ENCODE measurements around the gene PRKCZ. TPM values are rescaled to one million over a fixed set of nuclear protein-coding genes. Genes with fewer than 3 reads are reported as not detected.

PRKCZ gene
- total RNA-seq, 1 donor from 2014 or later = 120 TPM

DNA sequence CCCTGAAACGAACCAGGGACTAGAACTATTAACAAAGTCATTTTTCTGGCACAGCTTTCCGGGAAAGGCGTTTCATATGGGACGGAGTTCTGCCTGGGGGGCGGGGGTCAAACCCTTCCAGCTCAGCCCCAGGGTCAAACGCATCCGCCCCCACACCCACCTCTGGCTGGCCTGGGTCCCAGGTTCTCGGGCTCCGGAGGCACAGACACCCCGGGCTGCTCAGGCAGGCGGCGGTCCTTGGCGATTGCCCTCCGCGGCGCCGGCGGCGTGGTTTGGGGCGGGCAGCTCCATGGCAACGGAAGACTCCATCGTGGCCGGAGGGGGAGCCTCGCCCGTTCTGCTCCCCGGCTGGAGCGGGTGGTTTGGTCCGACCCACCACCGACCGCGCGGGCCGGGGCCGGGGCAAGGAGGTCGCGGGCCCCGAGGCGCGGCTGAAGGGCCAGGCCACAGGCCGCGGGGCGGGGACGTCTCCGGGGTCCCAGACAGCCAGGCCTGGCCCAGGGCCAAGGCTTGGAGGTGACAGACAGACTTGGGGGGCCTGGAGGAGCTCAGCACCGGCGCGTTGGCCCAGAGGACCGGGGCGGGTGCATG is 46.6 kb upstream of the PRKCZ start, which contains the start of gene CFAP74:
Gene CFAP74, minus strand, starts transcription at position 246 of the 591 bp plus-strand sequence. CDS start 12,830 bp downstream, outside the sequence.
- H3K27me3 Mint-ChIP-seq (ENCODE audit: unreplicated experiment) = no peaks in the 10 kb centered on the region
- TF ChIP-seq, protein P1, sequence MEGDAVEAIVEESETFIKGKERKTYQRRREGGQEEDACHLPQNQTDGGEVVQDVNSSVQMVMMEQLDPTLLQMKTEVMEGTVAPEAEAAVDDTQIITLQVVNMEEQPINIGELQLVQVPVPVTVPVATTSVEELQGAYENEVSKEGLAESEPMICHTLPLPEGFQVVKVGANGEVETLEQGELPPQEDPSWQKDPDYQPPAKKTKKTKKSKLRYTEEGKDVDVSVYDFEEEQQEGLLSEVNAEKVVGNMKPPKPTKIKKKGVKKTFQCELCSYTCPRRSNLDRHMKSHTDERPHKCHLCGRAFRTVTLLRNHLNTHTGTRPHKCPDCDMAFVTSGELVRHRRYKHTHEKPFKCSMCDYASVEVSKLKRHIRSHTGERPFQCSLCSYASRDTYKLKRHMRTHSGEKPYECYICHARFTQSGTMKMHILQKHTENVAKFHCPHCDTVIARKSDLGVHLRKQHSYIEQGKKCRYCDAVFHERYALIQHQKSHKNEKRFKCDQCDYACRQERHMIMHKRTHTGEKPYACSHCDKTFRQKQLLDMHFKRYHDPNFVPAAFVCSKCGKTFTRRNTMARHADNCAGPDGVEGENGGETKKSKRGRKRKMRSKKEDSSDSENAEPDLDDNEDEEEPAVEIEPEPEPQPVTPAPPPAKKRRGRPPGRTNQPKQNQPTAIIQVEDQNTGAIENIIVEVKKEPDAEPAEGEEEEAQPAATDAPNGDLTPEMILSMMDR (IDR thresholded peaks at IDR 0.05; ENCODE audit: partially characterized antibody, unreplicated experiment) = no peak
- H3K4me3 Mint-ChIP-seq (ENCODE audit: unreplicated experiment) = peak within 1 kb of the TSS; percentile 71
- H3K9me3 Mint-ChIP-seq (ENCODE audit: unreplicated experiment) = peaks cover 1% of the 10 kb centered on the region
- H3K27ac Mint-ChIP-seq (ENCODE audit: unreplicated experiment) = no peak within 1 kb of the TSS
- DNase-seq = peak; percentile 89
- peaks cover 2% of the 10 kb centered on the region for H3K4me1 Mint-ChIP-seq (ENCODE audit: low read depth, unreplicated experiment)
- H3K36me3 Mint-ChIP-seq (ENCODE audit: unreplicated experiment) = no peaks in the 10 kb centered on the region

DNA sequence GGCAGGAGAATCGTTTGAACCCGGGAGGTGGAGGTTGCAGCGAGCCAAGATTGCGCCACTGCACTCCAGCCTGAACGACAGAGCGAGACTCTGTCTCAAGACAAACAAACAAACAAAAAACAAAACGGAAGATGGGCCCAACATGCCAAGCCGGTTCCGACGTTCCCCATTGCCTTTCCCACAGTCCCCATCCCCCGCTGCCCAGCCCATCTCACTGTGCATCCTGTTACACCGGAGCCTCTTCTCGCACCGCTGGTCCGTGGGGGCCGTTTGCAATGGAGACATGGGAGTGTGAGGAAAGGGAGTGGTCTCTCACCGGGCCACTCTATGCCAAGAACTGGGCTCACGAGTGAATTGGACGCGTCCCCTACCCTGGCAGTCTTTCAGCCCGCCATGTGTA is 45.4 kb upstream of the PRKCZ start:
- H3K4me3 Mint-ChIP-seq (ENCODE audit: unreplicated experiment) = no peak overlapping the region
- TF ChIP-seq, protein P1 (IDR thresholded peaks at IDR 0.05; ENCODE audit: partially characterized antibody, unreplicated experiment) = no peak
- no peaks in the 10 kb centered on the region for H3K27me3 Mint-ChIP-seq (ENCODE audit: unreplicated experiment)
- peaks cover 1% of the 10 kb centered on the region for H3K9me3 Mint-ChIP-seq (ENCODE audit: unreplicated experiment)
- H3K4me1 Mint-ChIP-seq (ENCODE audit: low read depth, unreplicated experiment) = no peaks in the 10 kb centered on the region
- H3K36me3 Mint-ChIP-seq (ENCODE audit: unreplicated experiment) = no peaks in the 10 kb centered on the region
- H3K27ac Mint-ChIP-seq (ENCODE audit: unreplicated experiment) = no peak overlapping the region
- DNase-seq = no peak

- H3K4me3 Mint-ChIP-seq (ENCODE audit: unreplicated experiment) = no peak overlapping the region
- H3K9me3 Mint-ChIP-seq (ENCODE audit: unreplicated experiment) = no peaks in the 10 kb centered on the region
- no peak for DNase-seq
- H3K27me3 Mint-ChIP-seq (ENCODE audit: unreplicated experiment) = no peaks in the 10 kb centered on the region
- TF ChIP-seq, protein P1 (IDR thresholded peaks at IDR 0.05; ENCODE audit: partially characterized antibody, unreplicated experiment) = no peak
- H3K4me1 Mint-ChIP-seq (ENCODE audit: low read depth, unreplicated experiment) = no peaks in the 10 kb centered on the region
- H3K27ac Mint-ChIP-seq (ENCODE audit: unreplicated experiment) = no peak overlapping the region
- no peaks in the 10 kb centered on the region for H3K36me3 Mint-ChIP-seq (ENCODE audit: unreplicated experiment)
These were observed 40.8 kb upstream of the PRKCZ start for GRCh38 chr1:2009101-2010053.

DNA sequence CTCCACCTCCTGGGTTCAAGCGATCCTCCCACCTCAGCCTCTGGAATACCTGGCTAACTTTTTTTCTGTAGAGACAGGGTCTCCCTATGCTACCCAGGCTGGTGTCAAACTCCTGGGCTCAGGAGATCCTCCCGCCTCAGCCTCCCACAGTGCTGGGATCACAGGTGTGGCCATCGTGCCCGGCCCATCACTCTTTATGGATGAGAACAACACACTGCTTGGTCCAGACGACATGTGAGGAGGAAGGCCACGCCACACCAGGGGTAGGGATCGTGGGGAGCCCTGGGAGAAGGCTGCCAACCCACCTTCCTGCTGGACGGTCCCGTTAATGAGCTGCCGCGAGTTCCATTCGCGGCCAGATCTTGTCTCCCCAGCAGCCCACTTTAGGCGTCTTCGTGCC is 36.0 kb upstream of the PRKCZ start:
- H3K27me3 Mint-ChIP-seq (ENCODE audit: unreplicated experiment) = peaks cover 10% of the 10 kb centered on the region
- no peaks in the 10 kb centered on the region for H3K36me3 Mint-ChIP-seq (ENCODE audit: unreplicated experiment)
- no peak overlapping the region for H3K27ac Mint-ChIP-seq (ENCODE audit: unreplicated experiment)
- H3K9me3 Mint-ChIP-seq (ENCODE audit: unreplicated experiment) = peaks cover 2% of the 10 kb centered on the region
- H3K4me1 Mint-ChIP-seq (ENCODE audit: low read depth, unreplicated experiment) = peaks cover 2% of the 10 kb centered on the region
- no peak overlapping the region for H3K4me3 Mint-ChIP-seq (ENCODE audit: unreplicated experiment)
- TF ChIP-seq, protein P1 (IDR thresholded peaks at IDR 0.05; ENCODE audit: partially characterized antibody, unreplicated experiment) = no peak
- DNase-seq = no peak

All from glutamatergic neuron (in vitro differentiated cells).